GM18511 (cell line): Measurements from ENCODE around the gene RAD51.

Experiments
- ATAC-seq: cut with Tn5 transposase; IDR thresholded peaks from one replicate; pipeline ENCODE4 v1.9.1; 2021; ENCODE audit warnings: mild to moderate bottlenecking, moderate library complexity; ENCODE audit not compliant: unreplicated experiment

RAD51 gene

DNA sequence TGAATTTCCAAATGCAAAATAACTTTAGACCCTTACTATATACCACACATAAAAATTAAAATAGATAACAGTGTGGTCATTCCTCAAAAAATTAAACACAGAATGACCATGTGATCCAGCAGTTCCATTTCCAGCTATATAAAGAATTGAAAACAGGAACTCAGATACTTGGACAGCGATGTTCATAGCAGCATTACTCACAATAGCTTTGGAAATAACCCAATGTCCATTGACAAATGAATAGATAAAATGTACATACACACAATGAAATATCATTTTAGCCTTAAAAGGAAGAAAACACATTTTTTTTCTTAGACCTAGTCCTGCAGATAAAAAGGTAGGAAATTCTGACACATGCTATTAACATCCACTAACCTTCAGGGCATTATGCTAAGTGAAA is 26.7 kb downstream of the RAD51 start:
- no peak for ATAC-seq

DNA sequence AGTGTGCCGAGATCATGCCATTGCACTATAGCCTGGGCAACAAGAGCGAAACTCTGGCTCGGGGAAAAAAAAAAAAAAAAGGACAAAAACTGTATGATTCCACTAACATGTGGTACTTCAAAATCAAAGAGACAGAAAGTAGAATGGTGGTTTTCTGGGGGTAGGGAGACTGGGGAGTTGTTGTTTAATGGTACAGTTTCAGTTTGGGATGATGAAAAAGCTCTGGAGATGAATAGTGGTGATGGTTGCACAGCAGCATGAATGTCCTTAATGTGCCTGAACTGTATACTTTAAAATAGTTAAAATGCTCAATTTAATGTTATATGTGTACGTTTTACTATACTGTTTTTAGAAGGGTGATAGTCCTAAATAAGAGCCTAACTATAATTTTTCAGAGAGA is 27.4 kb downstream of the RAD51 start:
- no peak for ATAC-seq

DNA sequence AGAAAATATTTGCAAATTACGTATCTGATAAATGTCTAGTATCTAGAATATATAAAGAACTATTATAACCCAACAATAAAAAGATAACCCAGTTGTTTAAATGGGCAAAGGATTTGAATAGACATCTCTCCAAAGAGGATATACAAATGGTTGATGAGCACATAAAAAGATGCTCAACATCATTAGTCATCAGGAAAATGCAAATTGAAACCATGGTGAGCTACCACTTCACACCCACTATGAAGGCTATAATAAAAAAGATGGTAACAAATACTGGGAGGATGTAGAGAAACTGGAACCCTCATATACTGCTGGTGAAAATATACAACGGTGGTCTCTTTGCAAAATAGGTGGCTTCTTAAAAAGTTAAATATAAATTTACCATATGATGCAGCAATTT is 28.0 kb downstream of the RAD51 start:
- no peak for ATAC-seq

DNA sequence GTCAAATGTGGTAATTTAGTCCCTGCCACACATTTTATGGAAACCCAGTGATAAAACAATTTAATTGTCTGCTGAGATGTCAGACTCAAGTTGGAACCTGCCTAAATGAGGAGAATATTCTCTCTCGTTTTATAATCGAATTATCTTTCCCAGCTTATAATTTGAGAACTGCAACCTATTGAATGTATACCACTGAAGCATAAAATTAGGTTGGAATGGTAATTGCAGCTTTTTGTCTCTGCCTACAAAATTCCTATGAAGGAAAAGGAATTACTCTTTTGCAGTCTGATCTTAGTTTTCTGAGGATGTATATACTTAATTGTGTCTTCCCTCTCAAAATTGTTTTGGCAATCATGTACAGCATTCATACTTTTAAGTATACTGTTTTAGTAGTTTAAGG is 28.9 kb downstream of the RAD51 start:
- no peak for ATAC-seq

DNA sequence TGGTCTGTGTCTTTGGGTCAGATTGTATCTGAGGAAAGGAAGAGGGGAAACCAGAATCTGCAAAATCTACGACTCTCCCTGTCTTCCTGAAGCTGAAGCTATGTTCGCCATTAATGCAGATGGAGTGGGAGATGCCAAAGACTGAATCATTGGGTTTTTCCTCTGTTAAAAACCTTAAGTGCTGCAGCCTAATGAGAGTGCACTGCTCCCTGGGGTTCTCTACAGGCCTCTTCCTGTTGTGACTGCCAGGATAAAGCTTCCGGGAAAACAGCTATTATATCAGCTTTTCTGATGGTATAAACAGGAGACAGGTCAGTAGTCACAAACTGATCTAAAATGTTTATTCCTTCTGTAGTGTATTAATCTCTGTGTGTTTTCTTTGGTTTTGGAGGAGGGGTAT is 36.1 kb downstream of the RAD51 start:
- ATAC-seq: no peak

DNA sequence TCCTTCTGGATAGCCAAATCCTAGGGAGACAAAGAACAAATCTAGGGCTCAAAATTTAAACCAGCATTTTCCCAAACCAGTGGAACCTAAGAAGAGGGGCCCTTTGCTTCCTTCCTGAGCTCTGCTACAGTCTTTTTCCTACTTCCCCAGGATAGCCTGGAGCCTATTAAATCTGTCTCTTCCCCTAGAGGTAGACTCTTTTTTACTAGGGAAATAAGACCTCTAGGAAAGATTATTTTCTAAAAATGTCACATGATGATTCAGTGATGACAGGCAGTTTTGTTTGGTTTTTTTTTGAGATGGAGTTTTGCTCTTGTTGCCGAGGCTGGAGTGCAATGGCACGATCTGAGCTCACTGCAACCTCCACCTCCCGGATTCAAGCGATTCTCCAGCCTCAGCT is 41.6 kb downstream of the RAD51 start:
- no peak for ATAC-seq

DNA sequence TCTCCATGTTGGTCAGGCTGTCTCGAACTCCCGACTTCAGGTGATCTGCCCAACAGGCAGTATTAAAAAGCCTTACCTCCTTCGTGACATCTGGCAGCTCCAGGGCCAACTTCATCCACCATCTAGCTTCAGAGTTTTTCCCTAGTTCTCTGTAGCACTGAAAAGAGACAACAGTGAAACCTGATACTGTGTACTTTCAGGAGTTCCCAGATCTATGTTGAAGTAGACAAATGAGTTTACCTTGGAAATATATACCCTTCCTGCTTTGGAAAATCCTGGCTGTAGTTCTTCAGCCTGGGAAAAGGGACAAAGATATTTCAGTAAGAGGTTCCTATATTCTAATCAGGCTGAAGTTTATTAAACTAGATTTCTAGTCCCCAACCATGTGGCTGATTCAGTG is 42.1 kb downstream of the RAD51 start:
- ATAC-seq: no peak

DNA sequence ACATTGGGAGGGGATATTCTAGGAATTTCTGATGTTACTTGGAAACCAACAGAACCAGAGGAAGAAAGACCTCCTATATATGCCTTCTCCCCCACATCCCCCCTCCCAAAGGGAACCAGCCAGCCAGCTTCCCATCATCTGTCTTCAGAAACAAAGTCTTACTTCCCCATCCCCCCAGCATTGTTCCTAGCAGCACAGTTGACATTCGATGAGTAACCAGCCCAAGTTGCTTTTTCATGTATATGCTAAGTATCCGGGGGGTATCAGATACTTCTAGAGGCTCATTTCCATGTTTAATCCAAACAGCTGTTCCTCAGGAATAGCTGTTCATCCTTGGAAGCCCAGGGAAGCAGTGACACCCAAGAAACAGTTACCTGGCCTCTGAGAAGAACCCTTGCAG is 44.1 kb downstream of the RAD51 start:
- ATAC-seq: no peak

DNA sequence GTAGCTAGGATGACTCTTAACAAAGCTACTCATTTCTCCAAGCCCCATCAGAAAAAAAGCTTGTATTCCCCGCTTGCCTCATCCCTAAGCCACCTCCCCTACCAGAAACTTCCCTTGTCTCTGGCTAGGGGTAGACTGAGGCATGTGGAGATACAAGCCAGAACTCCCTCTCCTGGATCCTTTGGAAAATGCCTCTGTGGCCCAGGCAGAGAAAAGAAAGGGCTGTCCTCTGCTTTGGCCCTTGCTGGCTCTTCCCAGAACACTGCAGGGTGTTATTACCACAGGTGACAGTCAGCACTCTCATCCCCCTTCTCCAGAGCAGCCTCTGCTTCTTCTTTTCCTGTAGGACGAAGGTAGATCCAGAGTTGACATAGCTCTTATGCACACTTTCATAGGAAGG is 44.9 kb downstream of the RAD51 start:
- ATAC-seq: no peak

DNA sequence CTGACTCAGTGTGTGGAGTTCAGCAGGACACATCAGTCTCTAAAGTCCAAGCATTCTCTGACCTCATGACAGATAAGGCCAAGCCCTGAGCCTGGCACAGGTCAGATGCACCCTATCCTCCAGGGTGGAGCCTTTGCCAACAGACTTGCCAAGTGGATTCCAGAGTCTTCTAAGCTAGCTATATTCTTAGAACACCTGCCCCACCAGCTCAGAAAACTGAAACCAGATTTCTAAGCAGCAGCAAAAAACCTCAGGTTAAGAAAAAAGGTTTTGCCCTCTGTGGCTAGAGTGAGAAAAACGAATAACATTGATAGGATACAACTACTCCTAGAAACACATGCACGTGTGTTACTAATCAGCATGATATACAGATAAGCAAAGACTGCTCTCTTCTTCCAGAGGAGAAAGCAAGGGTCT is 48.5 kb downstream of the RAD51 start:
- no peak for ATAC-seq

DNA sequence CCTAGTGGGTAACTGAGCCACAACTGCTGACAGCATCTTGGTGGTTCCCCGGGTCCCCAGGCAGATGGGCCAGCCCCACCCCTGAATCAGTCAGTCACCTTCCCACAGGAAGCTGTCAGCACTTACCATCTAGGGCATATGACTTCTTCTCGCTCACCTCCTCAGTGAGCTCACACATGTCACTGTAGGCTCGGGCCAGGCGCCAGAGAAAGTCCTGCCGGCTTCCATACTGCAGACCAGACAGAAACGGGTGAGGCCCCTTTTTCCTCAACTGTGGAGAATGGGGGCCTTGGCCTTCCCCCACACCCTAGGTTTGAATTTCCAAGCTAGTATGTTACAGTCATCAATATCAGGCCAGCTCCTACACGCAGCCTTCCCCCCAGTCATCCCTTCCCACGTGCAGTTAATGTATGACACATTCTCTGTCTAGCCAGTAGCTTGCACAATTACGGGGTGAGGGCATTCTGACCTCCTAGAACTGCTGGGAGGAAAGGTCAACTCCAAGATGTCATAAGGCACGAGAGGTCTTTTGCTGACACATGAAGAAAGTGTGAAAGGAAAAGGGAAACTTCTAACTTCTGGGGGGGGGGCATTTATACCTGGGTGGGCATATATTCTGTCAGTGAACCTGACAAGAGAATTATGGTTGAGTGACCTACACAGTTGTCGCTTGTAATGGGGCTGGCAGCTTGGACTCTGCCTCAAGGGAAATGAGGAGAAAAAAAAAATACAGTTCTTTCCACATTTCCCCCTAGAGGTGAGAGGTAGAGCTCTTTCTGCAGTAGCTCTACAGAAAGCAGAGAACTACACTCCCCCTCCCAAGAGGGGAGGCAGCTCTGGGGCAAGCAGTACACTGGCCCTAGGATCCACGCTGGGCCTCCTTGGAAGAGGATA is 49.2 kb downstream of the RAD51 start:
- ATAC-seq: no peak

DNA sequence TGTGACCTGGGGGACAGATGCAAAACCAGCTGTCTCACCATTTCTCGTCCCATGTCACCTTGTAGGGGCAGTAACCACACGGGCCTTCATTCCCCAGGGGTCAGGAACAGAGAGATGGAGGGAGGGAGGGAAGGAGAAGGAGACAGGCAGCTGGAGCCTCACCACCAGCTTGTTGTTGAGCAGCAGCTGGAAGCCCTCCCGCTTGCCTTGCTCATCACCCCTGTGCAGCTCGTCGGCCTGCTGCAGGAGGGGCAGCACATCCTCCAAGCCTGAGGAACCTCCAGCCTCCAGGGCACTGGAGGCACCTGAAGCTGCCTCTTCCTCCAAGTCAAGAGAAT is 49.8 kb downstream of the RAD51 start:
- no peak for ATAC-seq

DNA sequence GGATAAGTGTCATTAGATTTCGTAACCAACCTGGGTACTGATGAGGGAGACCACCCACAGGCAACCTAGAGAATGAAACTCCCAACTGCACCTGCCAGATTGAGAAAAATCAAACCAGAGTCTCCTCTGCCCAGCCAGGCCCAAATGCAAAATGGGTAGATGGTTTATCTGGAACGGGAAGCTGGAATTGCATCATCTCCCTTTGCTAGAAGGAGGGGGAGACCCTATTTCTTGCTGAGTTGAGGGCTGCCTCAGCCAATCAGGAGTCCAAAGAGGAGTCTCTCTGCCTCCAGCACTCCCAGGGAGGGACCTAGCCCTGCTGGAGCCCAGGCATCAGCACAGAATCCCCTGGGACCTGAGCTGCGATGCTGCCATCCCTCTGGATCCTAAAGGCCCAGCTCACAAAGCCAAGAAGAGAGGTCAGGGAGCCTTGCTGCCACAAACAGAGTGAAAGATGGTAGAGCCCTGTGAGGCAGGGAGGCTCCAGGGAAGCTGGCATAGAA is 52.0 kb downstream of the RAD51 start:
- ATAC-seq: no peak

DNA sequence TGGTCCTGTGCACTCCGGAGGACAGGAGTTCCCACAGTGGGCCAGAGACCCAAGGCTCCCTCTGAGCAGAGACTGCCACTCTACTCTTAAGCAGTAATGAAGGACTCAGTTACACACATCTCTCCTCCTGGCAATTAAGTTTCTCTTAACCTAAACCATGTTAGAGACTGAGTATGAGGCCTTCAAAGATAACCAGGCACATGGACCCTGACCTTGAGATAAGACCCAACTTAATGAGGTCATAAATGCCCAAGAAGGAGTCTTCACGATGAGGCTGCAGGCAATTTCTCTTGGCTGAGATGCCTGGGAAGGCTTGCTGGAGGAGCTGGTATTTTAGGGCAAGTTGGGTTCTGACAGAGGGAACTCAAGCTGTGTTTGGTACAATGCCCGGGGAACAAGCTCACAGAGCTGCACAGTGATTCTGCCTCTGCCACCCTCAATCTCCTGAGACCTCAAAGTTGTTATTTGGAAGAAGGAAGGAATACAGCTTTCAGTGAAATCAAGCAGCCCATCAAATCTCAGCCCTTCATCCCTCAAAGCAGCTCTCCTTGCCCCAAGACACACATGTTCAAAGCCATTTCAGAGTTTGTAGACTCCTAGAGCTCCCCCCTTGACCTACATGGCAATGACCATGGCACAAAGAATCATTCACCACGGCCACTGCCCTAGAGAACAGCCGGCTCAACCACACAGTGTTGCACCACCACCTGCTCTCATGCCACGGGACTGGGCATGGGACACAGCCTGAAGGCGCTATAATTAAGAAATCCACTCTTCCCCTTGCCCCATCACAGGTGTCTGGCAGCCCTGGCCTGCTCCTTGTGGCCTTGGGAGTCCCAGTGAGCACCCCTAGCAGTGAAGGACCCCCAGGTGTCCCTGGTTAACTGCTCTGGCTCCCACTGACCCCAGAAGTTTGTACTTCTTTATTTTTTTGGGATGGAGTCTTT is 53.0 kb downstream of the RAD51 start:
- no peak for ATAC-seq

DNA sequence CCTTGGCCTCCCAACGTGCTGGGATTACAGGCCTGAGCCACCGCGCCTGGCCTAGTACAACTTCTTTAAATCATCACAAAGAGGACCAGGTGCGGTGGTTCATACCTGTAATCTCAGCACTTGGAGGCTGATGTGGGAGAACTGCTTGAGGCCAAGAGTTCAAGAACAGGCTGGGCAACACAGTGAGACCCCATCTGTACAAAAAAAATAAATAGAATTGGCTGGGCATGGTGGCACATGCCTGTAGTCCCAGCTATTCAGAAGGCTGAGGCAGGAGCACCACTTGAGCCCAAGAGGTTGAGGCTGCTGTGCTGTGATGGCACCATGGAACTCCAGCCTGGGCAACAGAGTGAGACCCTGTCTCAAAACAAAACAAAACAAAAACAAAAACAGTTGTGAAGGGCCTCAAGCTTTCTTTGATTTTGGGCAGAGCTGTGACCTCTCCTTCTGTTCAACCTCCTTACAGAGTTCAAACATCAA is 54.2 kb downstream of the RAD51 start:
- no peak for ATAC-seq

DNA sequence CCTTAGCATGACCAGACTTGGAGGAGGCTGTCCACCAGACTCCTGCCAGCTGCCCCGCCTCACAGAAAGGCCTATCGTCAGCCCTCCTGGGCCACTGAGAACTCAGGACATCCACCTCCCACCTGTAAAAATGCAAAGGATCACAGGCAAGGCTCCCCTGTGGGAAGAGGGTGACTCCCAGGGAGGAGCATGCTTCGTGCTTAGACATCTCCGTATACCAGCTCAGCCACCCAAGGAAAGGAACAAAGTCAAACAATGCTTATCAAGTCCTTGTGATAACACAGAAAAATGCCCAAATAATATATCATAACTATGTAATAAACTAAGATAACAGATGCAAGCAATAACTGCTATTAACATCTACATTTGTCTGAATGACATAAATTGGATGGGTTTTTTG is 55.9 kb downstream of the RAD51 start:
- ATAC-seq: no peak

DNA sequence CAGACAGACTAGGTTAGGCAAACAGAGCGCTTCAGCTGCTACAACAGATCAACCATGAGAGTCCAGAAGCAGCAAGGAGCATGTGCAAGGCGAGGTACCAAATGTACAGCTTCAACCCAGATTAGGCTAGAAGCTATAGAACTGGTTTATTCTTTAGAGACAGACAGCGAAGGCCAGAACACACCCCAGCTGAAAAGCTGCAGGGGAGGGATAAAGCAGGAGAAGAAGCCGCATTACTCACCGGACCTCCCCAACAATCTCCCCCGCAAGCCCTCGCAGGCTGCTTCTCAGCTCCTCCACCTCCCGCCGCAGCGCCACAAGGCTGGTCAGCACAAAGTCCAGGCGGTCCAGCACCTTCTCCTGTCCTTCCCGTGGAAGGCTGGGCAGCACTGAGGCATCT is 56.8 kb downstream of the RAD51 start:
- no peak for ATAC-seq

DNA sequence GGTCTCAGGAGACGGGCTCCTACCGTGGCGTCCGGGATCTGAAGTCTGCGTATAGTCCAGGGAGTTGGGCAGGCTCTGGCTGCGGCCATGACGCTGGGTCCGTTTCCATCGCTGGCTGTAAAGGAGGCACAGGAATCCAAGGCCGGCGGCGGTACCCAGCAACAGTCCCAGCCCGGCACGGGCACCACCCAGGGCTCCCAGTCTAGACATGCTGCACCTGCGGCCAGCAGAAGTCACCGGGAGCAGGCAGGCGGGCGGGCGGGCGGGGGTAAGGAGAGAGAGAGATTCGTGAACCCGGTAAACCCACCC is 59.6 kb downstream of the RAD51 start:
- no peak for ATAC-seq

DNA sequence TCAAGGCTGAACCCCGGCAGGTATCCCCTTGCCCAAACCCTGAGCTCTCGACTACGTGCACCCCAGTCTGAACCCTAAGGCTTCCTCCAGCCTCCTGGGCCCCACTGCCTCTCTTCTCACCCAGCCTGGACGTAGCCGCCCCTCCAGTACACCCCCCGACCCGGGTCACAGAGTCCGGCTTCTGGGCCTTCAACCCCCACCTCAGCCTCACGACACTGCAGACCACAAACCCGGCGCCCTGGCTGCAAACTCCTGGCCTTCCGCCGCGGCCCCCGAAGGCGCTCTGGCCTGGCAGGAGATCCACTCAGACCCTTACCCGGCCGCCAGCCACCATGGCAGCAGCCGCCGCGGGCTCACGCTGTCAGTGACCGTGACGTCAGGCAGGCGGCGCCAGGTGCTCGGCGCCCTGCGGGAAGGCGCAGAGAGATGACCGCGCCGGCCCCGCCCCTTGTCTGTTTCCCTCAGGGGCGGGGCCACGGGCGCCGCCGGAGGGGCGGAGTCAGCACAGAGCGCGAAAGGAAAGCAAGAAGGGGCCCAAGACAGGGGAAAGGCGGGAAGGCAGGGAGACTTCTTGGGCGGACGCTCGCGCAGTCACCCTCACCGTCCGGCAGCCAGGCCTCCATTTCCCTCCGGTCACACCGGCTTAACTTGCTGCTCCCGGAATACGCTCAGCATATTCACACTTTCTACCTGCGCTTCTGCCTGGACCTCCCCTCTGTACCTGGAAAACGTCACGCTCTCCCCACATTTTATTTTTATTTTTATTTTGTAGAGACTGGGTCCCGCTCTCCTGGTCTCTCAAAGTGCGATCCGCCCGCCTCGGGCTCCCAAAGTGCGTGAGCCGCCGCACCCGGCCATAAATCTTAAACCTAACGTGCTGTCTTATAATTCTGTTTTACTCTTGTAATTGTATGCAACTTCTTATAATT is 60.2 kb downstream of the RAD51 start, which contains the start of gene RMDN3:
TSS of gene RMDN3 (minus strand) at position 372 of the 929 bp plus-strand sequence. CDS start 471 bp downstream, outside the sequence.
- peak; percentile 84 for ATAC-seq

DNA sequence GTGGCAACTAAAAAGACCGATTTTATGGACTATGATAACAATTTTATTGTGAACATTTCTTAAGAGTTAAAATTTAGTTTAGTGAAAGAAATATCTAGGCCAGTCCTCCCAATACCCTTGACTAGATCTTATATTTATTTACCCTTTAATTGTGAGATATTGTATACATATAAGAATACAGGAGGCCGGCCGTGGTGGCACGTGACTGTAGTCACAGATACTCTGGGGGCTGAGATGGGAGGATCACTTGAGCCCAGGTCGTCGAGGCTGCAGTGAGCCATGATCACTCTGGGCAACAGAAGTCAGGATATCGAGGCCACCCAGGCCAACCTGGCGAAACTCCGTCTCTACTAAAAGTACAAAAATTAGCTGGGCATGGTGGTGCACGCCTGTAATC is 60.8 kb downstream of the RAD51 start:
- ATAC-seq: no peak

DNA sequence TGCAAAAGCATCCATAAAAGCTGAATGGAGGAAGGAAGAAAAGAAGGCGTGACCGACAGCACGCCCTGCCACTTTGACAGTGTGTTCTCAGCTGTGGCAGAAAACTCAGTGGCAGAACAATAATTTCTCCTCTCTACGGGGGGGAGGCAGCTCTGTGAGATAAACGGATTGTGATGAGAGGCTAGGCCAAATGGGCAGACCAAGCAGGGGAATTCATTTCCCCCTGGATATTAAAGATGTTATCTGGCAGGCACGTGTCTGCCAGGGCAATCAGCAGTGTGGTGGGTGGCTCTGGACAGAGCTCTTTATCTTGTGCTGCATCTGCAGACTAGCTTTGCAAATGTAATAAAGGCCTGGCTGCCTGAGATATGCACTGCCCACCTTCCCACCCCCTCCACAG is 62.0 kb downstream of the RAD51 start:
- no peak for ATAC-seq
